Epithelial cell of proximal tubule (primary cell): Measurements from ENCODE around the gene ERAL1. TPM values are rescaled to one million over a fixed set of nuclear protein-coding genes. Genes with fewer than 3 reads are reported as not detected.
"Not testable (repeated sequence)": the region's sequence is repeated elsewhere in the genome, so short reads cannot be mapped to it uniquely, and the experiment has no call there.

ENCODE experiments used
- DNase-seq: peaks from one replicate; pipeline ENCODE4 v3.0.0-alpha.2; 2011; ENCODE audit warnings: low read depth
- H3K4me3 ChIP-seq: 2 replicates; pipeline ENCODE4 v1.5.1; 2011; ENCODE audit warnings: low read depth, mild to moderate bottlenecking, low read length
- CTCF ChIP-seq: conservative IDR thresholded peaks from 2 replicates; pipeline ENCODE4 v1.5.1; 2012; ENCODE audit warnings: low read depth, mild to moderate bottlenecking, low read length
- total RNA-seq: library from RNA; depleted of rRNA; stranded (reverse); fragments of >200 nt; gene quantifications from 2 replicates; pipeline ENCODE4 v1.2.3, GENCODE V29; 2015

ERAL1 gene
- total RNA-seq, 1 donor from 2014 or later: 86.9 TPM

DNA sequence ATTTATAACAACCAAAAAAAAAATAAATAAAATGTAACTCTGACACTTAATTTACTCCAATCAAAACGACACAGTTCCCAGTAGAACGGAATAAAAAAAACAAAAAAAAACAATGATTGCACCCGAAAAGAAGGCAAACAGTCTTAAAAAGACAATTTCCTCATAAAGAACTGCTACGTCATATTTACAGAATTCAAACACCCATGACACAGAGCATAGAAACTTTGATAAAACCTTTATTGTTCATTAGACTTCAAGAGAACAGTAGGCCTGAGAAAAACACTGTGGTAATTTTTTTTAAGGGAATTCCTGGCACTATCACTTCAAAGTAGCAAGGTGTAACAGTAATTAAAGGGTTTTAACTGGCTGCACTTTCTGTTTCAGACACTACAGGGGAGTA lies 38.3 kb upstream of the ERAL1 start:
- no peak overlapping the region for H3K4me3 ChIP-seq
- TF ChIP-seq CTCF: no peak
- DNase-seq: no peak

GRCh38 chr17:28818819-28819221 lies 36.0 kb upstream of the ERAL1 start:
- DNase-seq: no peak
- TF ChIP-seq CTCF: no peak
- H3K4me3 ChIP-seq: no peak overlapping the region

- H3K4me3 ChIP-seq: no peak overlapping the region
- no peak for DNase-seq
- TF ChIP-seq CTCF: no peak
Measured at GRCh38 chr17:28819582-28819981, 35.2 kb upstream of the ERAL1 start.

DNA sequence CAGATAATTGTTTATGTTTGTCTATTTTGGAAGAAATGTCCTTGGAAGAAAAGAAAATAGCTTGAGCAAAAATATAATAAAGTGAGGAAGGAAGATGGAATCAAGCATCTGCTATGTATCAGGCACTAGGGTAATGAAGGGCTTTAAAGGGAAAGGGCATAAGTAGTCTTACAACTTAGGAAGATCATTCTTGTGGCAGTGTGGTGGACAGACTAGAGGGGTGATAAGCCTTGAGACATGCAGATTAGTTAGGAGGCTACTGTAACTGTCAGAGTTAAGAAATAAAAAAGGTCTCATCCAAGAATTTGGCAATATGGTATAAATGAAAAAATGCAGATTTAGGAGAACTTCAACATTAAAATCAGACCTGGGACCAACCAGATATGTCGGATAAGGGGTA lies 27.1 kb upstream of the ERAL1 start:
- DNase-seq: no peak
- no peak for TF ChIP-seq CTCF
- H3K4me3 ChIP-seq: no peak overlapping the region

DNA sequence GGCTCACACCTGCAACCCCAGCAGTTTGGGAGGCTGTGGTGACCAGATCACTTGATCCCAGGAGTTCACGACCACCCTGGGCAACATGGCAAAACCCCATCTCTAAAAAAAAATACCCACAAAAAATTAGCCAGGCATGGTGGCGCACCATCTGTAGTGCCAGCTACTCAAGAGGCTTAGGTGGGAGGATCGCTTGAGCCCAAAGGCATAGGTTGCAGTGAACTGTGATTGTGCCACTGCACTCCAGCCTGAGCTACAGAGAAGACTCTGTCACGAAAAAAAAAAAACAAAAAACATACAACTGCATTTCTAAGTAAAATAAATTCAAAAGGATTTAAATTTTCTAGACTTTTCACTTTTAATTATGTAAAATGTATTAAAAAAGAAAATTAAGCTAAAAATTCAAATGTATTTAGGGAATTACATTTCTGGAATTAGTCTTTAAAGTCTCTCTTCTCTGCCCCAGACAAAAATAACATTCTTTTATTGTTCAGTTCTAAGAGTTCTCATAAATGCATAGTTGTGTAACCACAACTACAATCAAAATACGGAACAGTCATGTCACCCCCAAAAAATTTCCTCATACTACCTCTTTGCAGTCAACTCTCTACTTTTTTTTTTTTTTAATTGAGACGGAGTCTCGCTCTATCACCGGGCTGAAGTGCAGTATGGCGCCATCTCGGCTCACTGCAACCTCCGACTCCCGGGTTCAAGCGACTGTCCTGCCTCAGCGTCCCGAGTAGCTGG lies 26.3 kb upstream of the ERAL1 start:
- DNase-seq: no peak
- TF ChIP-seq CTCF: no peak
- no peak overlapping the region for H3K4me3 ChIP-seq

- TF ChIP-seq CTCF: no peak
- DNase-seq: no peak
- no peak overlapping the region for H3K4me3 ChIP-seq
Measured at GRCh38 chr17:28834420-28834819, 20.4 kb upstream of the ERAL1 start.

GRCh38 chr17:28836541-28836940 lies 18.3 kb upstream of the ERAL1 start:
- not testable (repeated sequence) for DNase-seq

More at GRCh38 chr17:28836541-28836940, 18.3 kb upstream of the ERAL1 start:
- H3K4me3 ChIP-seq: not testable (repeated sequence)
